Measurements from ENCODE around the gene VKORC1.

The VKORC1 gene

GRCh38 chr16:31081428-31082351 is 12.9 kb downstream of the VKORC1 start:
- no peak for DNase-seq

GRCh38 chr16:31080756-31081419 is 13.7 kb downstream of the VKORC1 start:
- DNase-seq, result no peak

GRCh38 chr16:31080035-31080629 is 14.5 kb downstream of the VKORC1 start:
- DNase-seq, result no peak

GRCh38 chr16:31079342-31079944 is 15.2 kb downstream of the VKORC1 start:
- DNase-seq, result no peak

- no peak for DNase-seq
These were observed 15.8 kb downstream of the VKORC1 start for GRCh38 chr16:31078597-31079341.

- peak; percentile 96 for DNase-seq
These were observed 16.8 kb downstream of the VKORC1 start for GRCh38 chr16:31077592-31078396.

- no peak for DNase-seq
These were observed 17.6 kb downstream of the VKORC1 start for GRCh38 chr16:31077024-31077423.

GRCh38 chr16:31076319-31076718 is 18.3 kb downstream of the VKORC1 start:
- no peak for DNase-seq

- peak; percentile 20 for DNase-seq
These were observed 19.8 kb downstream of the VKORC1 start for GRCh38 chr16:31074814-31075183.

GRCh38 chr16:31073970-31074813 is 20.4 kb downstream of the VKORC1 start, which contains the start of the genes ZNF646 and ZNF668:
ZNF646 (plus strand) TSS chr16:31074422; CDS start chr16:31076325, 1,903 bp downstream.
ZNF668 (minus strand) TSS chr16:31074240; CDS start chr16:31064459, 9,781 bp downstream.
- peak; percentile 100 for DNase-seq

GRCh38 chr16:31073142-31073969 is 21.2 kb downstream of the VKORC1 start:
- DNase-seq, result peak; percentile 89

- peak; percentile 71 for DNase-seq
These were observed 22.0 kb downstream of the VKORC1 start for GRCh38 chr16:31072540-31073141.

- no peak for DNase-seq
These were observed 22.7 kb downstream of the VKORC1 start for GRCh38 chr16:31071861-31072260.

GRCh38 chr16:31067342-31067741 is 27.3 kb downstream of the VKORC1 start:
- DNase-seq, result no peak

GRCh38 chr16:31064882-31065461 is 29.6 kb downstream of the VKORC1 start:
- no peak for DNase-seq

- no peak for DNase-seq
These were observed 30.6 kb downstream of the VKORC1 start for GRCh38 chr16:31063843-31064611.

- no peak for DNase-seq
These were observed 31.1 kb downstream of the VKORC1 start for GRCh38 chr16:31063495-31063842.
